ENCODE results near the gene LMBR1L. TPM values are rescaled to one million over a fixed set of nuclear protein-coding genes. Genes with fewer than 3 reads are reported as not detected.

LMBR1L gene
- total RNA-seq, 2 donors from 2014 or later: 80.0 to 108 TPM

GRCh38 chr12:49061157-49061650 is 49.4 kb downstream of the LMBR1L start:
- peaks cover 1 to 2% of the 10 kb centered on the region in 2 donors for H3K36me3 Mint-ChIP-seq (ENCODE audit: insufficient read depth in 2 of 2)
- H3K27ac Mint-ChIP-seq: peak overlapping the region; percentile 81
- H3K27me3 Mint-ChIP-seq (ENCODE audit: low read depth): no peaks in the 10 kb centered on the region
- no peaks in the 10 kb centered on the region for H3K9me3 Mint-ChIP-seq
- DNase-seq (no peak), ATAC-seq (replicated peaks in 1 of 2) (peak; percentile 0 to 1)
- H3K4me3 Mint-ChIP-seq: peak overlapping the region; percentile 83 to 91
- peaks cover 46% of the 10 kb centered on the region for H3K4me1 Mint-ChIP-seq (ENCODE audit: low read depth)

GRCh38 chr12:49060237-49061156 is 50.1 kb downstream of the LMBR1L start, which contains the start of gene KMT2D:
TSS of gene KMT2D (minus strand) at chr12:49060794. CDS start at chr12:49055324, 5,470 bp downstream.
- peaks cover 53% of the 10 kb centered on the region for H3K4me1 Mint-ChIP-seq (ENCODE audit: low read depth)
- H3K27ac Mint-ChIP-seq: peak within 1 kb of the TSS; percentile 85
- H3K9me3 Mint-ChIP-seq: no peaks in the 10 kb centered on the region
- peak within 1 kb of the TSS; percentile 95 to 98 for H3K4me3 Mint-ChIP-seq
- no peaks in the 10 kb centered on the region for H3K27me3 Mint-ChIP-seq (ENCODE audit: low read depth)
- DNase-seq (peak; percentile 89 to 92), ATAC-seq (replicated peaks in 1 of 2) (peak; percentile 83 to 86)
- peaks cover 1 to 2% of the 10 kb centered on the region in 2 donors for H3K36me3 Mint-ChIP-seq (ENCODE audit: insufficient read depth in 2 of 2)

GRCh38 chr12:49059299-49060171 is 51.1 kb downstream of the LMBR1L start:
- DNase-seq: peak; percentile 40 to 44
- Mint-ChIP-seq H3K27ac (peak overlapping the region; percentile 83), H3K9me3 (no peaks in the 10 kb centered on the region), H3K27me3 (ENCODE audit: low read depth) (no peaks in the 10 kb centered on the region), H3K4me1 (ENCODE audit: low read depth) (peaks cover 63% of the 10 kb centered on the region), H3K36me3 (ENCODE audit: insufficient read depth in 2 of 2) (peaks cover 1 to 7% of the 10 kb centered on the region in 2 donors), H3K4me3 (peak overlapping the region; percentile 95 to 98)
- peak; percentile 29 to 34 for ATAC-seq (replicated peaks in 1 of 2)

GRCh38 chr12:49059045-49059298 is 51.7 kb downstream of the LMBR1L start:
- Mint-ChIP-seq H3K27ac (peak overlapping the region; percentile 83), H3K9me3 (no peaks in the 10 kb centered on the region), H3K27me3 (ENCODE audit: low read depth) (no peaks in the 10 kb centered on the region), H3K4me3 (peak overlapping the region; percentile 95 to 98), H3K4me1 (ENCODE audit: low read depth) (peaks cover 65% of the 10 kb centered on the region), H3K36me3 (ENCODE audit: insufficient read depth in 2 of 2) (peaks cover under 1 to 6% of the 10 kb centered on the region in 2 donors)
- DNase-seq: no peak
- ATAC-seq (replicated peaks in 1 of 2): no peak

- no peak for ATAC-seq (replicated peaks in 1 of 2)
- Mint-ChIP-seq H3K9me3 (no peaks in the 10 kb centered on the region), H3K4me1 (ENCODE audit: low read depth) (peaks cover 60% of the 10 kb centered on the region), H3K36me3 (ENCODE audit: insufficient read depth in 2 of 2) (peaks cover under 1 to 5% of the 10 kb centered on the region in 2 donors), H3K4me3 (peak overlapping the region; percentile 95 to 98), H3K27me3 (ENCODE audit: low read depth) (no peaks in the 10 kb centered on the region), H3K27ac (peak overlapping the region; percentile 83)
- no peak for DNase-seq
These were observed 52.1 kb downstream of the LMBR1L start for GRCh38 chr12:49058366-49059044.

GRCh38 chr12:49057888-49058287 is 52.8 kb downstream of the LMBR1L start:
- Mint-ChIP-seq H3K4me3 (peak overlapping the region; percentile 95 to 98), H3K36me3 (ENCODE audit: insufficient read depth in 2 of 2) (peaks cover 4 to 8% of the 10 kb centered on the region in 2 donors), H3K27ac (peak overlapping the region; percentile 70), H3K4me1 (ENCODE audit: low read depth) (peaks cover 60% of the 10 kb centered on the region), H3K9me3 (no peaks in the 10 kb centered on the region), H3K27me3 (ENCODE audit: low read depth) (no peaks in the 10 kb centered on the region)
- no peak for ATAC-seq (replicated peaks in 1 of 2)
- DNase-seq: no peak

- Mint-ChIP-seq H3K36me3 (ENCODE audit: insufficient read depth in 2 of 2) (peaks cover 11 to 21% of the 10 kb centered on the region in 2 donors), H3K4me3 (peak overlapping the region; percentile 95 to 98), H3K9me3 (no peaks in the 10 kb centered on the region), H3K4me1 (ENCODE audit: low read depth) (peaks cover 55% of the 10 kb centered on the region), H3K27ac (peak overlapping the region; percentile 79), H3K27me3 (ENCODE audit: low read depth) (no peaks in the 10 kb centered on the region)
- DNase-seq: peak; percentile 44 to 47
- peak; percentile 55 to 58 for ATAC-seq (replicated peaks in 1 of 2)
These were observed 54.5 kb downstream of the LMBR1L start for GRCh38 chr12:49055978-49056754.

GRCh38 chr12:49055092-49055491 is 55.6 kb downstream of the LMBR1L start:
- Mint-ChIP-seq H3K9me3 (no peaks in the 10 kb centered on the region), H3K27ac (no peak overlapping the region), H3K4me3 (no peak overlapping the region), H3K27me3 (ENCODE audit: low read depth) (no peaks in the 10 kb centered on the region), H3K4me1 (ENCODE audit: low read depth) (peaks cover 51% of the 10 kb centered on the region), H3K36me3 (ENCODE audit: insufficient read depth in 2 of 2) (peaks cover 14 to 25% of the 10 kb centered on the region in 2 donors)
- DNase-seq: no peak
- no peak for ATAC-seq (replicated peaks in 1 of 2)

- Mint-ChIP-seq H3K4me1 (ENCODE audit: low read depth) (peaks cover 51% of the 10 kb centered on the region), H3K9me3 (no peaks in the 10 kb centered on the region), H3K36me3 (ENCODE audit: insufficient read depth in 2 of 2) (peaks cover 14 to 25% of the 10 kb centered on the region in 2 donors), H3K27ac (no peak overlapping the region), H3K4me3 (no peak overlapping the region), H3K27me3 (ENCODE audit: low read depth) (no peaks in the 10 kb centered on the region)
- DNase-seq (no peak), ATAC-seq (replicated peaks in 1 of 2) (no peak)
These were observed 56.1 kb downstream of the LMBR1L start for GRCh38 chr12:49054524-49054923.

- H3K27me3 Mint-ChIP-seq (ENCODE audit: low read depth): no peaks in the 10 kb centered on the region
- no peak overlapping the region for H3K27ac Mint-ChIP-seq
- H3K4me1 Mint-ChIP-seq (ENCODE audit: low read depth): peaks cover 51% of the 10 kb centered on the region
- ATAC-seq (replicated peaks in 1 of 2) (no peak), DNase-seq (no peak)
- no peaks in the 10 kb centered on the region for H3K9me3 Mint-ChIP-seq
- H3K36me3 Mint-ChIP-seq (ENCODE audit: insufficient read depth in 2 of 2): peaks cover 15 to 25% of the 10 kb centered on the region in 2 donors
- H3K4me3 Mint-ChIP-seq: no peak overlapping the region
These were observed 56.6 kb downstream of the LMBR1L start for GRCh38 chr12:49054096-49054495.

GRCh38 chr12:49052451-49053208 is 58.0 kb downstream of the LMBR1L start:
- no peak for DNase-seq
- no peak overlapping the region for H3K27ac Mint-ChIP-seq
- H3K4me3 Mint-ChIP-seq: no peak overlapping the region
- no peaks in the 10 kb centered on the region for H3K27me3 Mint-ChIP-seq (ENCODE audit: low read depth)
- H3K4me1 Mint-ChIP-seq (ENCODE audit: low read depth): peaks cover 36% of the 10 kb centered on the region
- no peak for ATAC-seq (replicated peaks in 1 of 2)
- H3K9me3 Mint-ChIP-seq: no peaks in the 10 kb centered on the region
- peaks cover 21 to 27% of the 10 kb centered on the region in 2 donors for H3K36me3 Mint-ChIP-seq (ENCODE audit: insufficient read depth in 2 of 2)

Data from activated T-cell treated with anti-CD3 and anti-CD28 coated beads, Interleukin-2, amount 50 U/mL, for 72 hours (primary cell).